ENCODE data around the gene DUSP9.

Gene DUSP9

GRCh38 chrX:153649178-153649914 lies 2.3 kb downstream of the DUSP9 start:
- DNase-seq (ENCODE audit: low read depth), result no peak

- DNase-seq (ENCODE audit: low read depth), result no peak
Measured at GRCh38 chrX:153649915-153650782, 3.1 kb downstream of the DUSP9 start.

- DNase-seq (ENCODE audit: low read depth), result no peak
Measured at GRCh38 chrX:153650959-153651358, 4.0 kb downstream of the DUSP9 start.

GRCh38 chrX:153651540-153652079 lies 4.6 kb downstream of the DUSP9 start:
- no peak for DNase-seq (ENCODE audit: low read depth)

GRCh38 chrX:153653556-153653955 lies 6.6 kb downstream of the DUSP9 start:
- DNase-seq (ENCODE audit: low read depth), result no peak

GRCh38 chrX:153657161-153657560 lies 10.2 kb downstream of the DUSP9 start:
- no peak for DNase-seq (ENCODE audit: low read depth)

- no peak for DNase-seq (ENCODE audit: low read depth)
Measured at GRCh38 chrX:153659268-153659667, 12.3 kb downstream of the DUSP9 start.

- DNase-seq (ENCODE audit: low read depth), result no peak
Measured at GRCh38 chrX:153662266-153662665, 15.3 kb downstream of the DUSP9 start.

GRCh38 chrX:153665726-153666306 lies 18.8 kb downstream of the DUSP9 start:
- no peak for DNase-seq (ENCODE audit: low read depth)

- DNase-seq (ENCODE audit: low read depth), result no peak
Measured at GRCh38 chrX:153667281-153667955, 20.4 kb downstream of the DUSP9 start.

GRCh38 chrX:153667956-153668396 lies 21.0 kb downstream of the DUSP9 start:
- peak; percentile 16 for DNase-seq (ENCODE audit: low read depth)

- DNase-seq (ENCODE audit: low read depth), result no peak
Measured at GRCh38 chrX:153668423-153669173, 21.6 kb downstream of the DUSP9 start.

GRCh38 chrX:153669174-153669890 lies 22.3 kb downstream of the DUSP9 start:
- no peak for DNase-seq (ENCODE audit: low read depth)

- DNase-seq (ENCODE audit: low read depth), result no peak
Measured at GRCh38 chrX:153669901-153670731, 23.1 kb downstream of the DUSP9 start.

GRCh38 chrX:153670748-153671588 lies 24.0 kb downstream of the DUSP9 start:
- DNase-seq (ENCODE audit: low read depth), result no peak

GRCh38 chrX:153671589-153672530 lies 24.9 kb downstream of the DUSP9 start:
- DNase-seq (ENCODE audit: low read depth), result no peak
